GM11168 (cell line): ENCODE measurements around the gene FANCM.
"Not testable (repeated sequence)": the region's sequence is repeated elsewhere in the genome, so short reads cannot be mapped to it uniquely, and the experiment has no call there.

Source experiments
- in situ Hi-C: fragments of 300-500 bp; cut with MboI; formaldehyde crosslinking; loops from one replicate; pipeline ENCODE4 v1.12.0; 2022; ENCODE audit warnings: low sequenced_read_pairs; ENCODE audit not compliant: unreplicated experiment

FANCM gene

DNA sequence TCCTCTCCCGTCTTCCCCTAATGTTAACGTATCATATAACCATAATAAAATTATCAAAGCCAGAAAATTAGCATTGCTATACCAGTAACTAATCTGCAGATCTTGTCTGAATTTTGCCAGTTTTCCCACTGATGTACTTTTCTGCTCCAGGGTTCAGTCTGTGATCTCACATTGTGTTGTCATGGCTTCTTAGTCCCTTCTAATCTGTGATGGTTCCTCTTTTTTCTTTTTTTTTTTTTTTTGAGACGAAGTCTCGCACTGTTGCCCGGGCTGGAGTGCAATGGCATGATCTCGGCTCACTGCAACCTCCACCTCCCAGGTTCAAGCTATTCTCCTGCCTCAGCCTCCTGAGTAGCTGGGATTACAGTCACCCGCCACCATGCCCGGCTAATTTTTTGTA lies 6.4 kb downstream of the FANCM start:
- in situ Hi-C loops: not testable (repeated sequence)

DNA sequence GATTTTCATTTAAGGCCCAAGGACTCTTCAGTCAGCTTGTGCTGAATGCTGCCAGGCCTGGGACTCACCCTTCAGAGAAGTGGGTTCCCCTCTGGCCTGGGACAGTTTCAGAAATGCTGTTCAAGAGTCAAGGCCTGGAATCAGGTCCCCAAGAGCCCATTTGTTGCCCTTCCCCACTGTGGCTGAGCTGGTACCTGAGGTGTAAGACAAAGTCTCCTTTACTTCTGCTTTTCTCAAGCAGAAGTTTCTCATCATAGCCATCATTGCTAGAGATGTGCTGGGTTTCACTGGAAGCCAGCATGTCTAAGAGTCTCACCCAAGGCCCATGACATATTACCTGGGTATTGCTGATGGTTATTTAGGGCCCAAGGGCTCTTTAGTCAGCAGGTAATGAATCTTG lies 8.9 kb downstream of the FANCM start:
- in situ Hi-C loops: no loop called here

DNA sequence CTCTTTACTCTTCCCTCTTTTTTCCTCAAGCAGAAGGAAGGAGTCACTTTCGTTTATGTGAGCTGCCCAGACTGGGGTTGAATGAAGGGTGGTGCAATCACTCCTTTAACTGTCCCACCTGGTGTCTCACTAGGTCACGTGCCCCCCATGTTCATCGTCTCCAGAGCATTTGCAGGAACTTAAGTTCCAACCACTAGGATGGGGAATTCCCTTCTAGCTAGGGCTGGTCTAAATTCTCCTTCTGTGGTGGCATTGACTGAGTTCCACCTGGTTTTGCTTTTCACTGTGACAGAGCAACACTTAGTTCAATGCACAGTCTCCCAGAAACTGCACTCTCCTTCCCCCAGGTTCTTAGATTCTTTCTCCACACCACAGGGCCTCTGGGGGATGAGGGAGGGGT lies 9.5 kb downstream of the FANCM start:
- in situ Hi-C loops: no loop called here

DNA sequence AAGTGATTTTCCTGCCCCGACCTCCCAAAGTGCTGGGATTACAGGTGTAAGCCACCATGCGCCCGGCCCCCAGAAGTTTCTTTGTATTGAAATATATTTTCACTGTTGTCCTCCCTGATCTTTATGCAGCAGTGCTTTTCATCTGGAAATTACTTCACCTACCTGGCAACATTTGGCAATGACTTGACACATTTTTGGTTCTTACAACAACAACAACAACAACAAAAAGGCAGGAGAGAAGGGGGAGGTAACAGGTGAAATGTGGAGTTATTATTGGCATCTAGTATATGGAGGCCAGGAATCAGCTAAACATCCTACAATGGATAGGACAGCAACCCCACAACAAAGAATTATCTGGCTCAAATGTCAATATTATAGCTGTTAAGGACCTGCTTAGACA lies 13.9 kb downstream of the FANCM start:
- in situ Hi-C loops: no loop called here

DNA sequence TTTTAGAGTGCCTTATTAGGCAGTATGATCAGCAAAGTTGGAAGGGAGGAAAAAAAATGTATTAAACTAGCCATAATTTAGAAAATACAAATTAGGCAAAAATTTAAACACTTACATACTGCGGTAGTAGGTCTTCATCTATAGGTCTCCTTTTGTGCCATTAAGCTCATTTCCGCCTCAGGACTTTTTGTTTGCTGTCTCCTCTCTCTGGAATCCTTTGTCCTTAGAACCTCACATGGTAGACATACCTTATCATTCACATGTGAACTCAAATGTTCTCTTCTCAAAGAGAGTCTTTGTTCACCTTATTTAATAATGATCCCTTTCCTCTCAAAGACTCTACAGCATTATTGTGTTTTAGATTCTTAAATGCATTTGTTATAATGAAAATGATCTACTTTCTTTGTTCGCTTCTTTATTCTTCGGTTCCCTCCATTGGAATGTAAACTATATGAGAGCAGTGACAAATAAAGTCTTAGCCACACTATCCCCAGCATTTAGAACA lies 14.7 kb downstream of the FANCM start:
- in situ Hi-C loops: no loop called here

DNA sequence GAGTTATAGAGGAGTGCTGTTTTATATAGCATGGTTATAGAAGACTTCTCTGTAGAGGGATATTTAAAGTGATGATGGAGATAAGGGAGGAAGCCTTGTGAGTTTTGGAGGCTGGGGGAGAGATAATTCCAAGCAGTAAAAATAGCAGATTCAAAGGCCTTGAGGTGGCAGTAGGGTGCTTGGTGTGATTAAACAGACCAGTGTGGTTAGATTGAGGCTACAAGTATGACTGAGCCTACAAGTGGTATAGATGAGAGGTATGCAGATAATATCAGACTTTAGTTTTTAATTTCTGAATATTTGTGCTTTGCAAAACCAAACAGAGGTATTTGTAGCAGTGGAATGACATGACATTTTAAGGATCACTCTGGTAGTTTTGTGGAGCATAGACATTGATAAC lies 20.3 kb downstream of the FANCM start:
- in situ Hi-C loops: no loop called here

DNA sequence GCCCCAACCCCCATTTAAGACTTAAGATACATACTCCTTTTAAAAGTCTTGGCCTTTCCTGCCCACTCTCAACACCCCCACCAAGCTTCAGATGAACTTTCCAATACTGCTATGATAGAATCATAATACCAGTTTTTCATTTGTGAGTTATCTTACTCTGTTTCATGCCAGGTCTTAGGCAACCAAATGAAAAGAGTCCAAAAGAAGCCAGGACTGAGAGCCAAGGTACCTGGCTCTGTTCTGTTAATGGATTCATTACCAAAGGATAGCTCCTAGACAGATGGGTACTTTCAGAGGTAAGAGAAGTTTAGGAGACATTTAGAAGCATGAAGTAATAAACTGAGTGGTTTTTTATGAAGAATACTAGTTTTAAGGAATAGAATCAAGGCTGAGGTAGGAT lies 34.2 kb downstream of the FANCM start:
- in situ Hi-C loops: no loop called here

DNA sequence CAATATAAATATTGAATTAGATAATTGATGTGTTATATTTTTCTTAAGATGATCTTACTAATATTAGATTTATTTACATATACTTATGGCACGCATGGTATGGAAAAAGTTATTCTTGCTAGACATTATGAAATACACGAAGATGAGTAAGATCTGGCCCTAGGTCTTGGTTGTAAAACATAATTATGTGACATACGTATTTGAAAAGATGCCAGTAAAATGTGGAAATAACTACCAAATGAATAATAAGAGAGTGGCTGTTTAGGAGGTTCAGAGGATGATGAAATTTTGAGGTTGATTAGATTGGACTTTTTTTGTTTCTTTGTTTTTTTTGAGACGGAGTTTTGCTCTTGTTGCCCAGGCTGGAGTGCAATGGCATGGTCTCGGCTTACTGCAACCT lies 41.3 kb downstream of the FANCM start:
- in situ Hi-C loops: no loop called here

DNA sequence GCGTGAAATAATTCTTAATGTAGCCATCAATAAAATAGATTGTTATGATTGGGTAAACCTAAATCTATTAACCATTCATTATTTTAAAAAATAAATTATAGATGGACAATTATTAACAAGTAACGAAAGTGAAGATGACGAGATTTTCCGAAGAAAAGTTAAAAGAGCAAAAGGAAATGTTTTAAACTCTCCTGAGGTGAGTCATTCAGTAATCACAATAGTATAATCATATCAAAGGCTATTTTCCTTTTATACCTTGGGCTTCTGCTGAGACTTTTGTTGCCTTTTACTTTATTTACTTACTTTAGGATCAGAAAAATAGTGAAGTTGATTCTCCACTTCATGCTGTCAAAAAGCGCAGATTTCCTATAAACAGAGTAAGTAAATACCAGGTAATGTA lies 45.6 kb downstream of the FANCM start:
- in situ Hi-C loops: no loop called here

DNA sequence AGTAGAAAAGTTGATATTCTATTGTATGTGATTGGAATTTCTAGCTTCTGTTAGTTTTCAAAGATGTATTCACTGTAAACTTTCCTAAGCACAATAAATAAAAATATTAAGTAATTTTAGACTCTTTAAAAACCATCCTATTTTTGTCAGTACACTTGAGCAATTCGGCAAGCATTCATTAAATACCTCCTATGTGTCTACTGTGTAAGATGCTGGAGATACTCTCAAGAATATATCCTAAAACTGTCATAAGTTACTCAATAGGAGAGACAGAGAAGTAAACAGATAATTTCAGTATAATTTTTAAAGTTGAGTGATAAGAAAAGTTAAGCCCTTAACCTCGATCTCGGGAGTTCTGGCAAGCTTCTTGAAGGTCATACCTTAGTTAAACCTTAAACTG lies 46.1 kb downstream of the FANCM start:
- in situ Hi-C loops: no loop called here

DNA sequence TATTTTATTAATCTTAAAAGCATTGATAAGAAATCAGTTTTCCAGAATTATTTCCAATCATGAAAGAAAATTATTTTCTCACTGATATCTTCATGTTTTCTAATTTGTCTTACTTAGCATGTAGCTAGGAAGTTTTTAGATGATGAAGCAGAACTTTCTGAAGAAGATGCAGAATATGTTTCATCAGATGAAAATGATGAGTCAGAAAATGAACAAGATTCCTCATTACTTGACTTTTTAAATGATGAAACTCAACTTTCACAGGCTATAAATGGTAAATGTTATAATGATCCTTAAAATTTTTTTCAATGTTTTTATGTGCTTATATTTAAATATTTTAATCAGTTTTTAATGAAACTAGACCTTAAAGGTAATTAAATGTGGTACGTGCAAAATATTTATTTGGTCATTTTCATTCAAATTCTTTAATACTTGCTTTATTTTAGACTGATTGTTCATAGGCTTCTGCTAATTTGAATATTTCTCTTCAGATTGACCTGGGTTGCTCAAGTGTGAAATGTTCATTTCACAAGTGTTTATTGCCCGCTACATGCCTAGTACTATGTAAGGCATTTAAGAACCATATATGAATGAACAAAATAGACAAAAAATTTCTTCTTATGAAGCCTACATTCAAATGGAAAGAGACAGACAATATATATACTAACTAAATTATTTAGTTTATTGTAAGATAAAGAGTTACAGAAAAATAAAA lies 49.5 kb downstream of the FANCM start:
- in situ Hi-C loops: no loop called here

DNA sequence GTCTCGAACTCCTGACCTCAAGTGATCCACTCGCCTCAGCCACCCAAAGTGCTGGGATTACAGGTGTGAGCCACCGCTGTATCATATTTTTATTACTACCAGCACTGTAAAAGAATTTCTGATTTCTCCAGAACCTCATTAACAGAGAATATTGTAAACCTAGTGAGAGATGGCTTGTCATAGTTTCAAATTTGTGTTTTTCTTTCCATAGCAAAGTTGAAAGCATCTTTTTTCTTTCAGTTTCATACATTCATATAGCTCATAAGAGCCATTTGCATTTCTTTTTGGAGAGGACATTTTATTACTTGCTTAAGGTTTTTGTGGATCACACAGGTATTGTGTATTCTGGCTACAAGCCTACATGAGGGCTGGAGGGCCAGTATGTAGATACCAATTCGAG lies 59.2 kb downstream of the FANCM start:
- in situ Hi-C loops: no loop called here

DNA sequence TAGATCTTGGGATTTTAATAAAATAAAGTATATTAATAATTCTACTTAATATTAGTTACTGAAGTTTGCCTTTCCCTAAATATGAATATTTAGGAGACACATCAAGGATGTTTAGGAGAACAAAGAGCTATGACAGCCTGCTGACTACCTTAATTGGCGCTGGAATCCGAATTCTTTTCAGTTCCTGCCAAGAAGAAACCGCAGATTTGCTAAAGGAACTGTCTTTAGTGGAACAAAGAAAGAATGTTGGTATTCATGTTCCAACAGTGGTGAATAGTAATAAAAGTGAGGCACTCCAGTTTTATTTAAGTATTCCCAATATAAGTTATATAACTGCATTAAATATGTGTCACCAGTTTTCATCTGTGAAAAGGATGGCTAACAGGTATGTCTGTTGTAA lies 62.8 kb downstream of the FANCM start:
- in situ Hi-C loops: no loop called here

DNA sequence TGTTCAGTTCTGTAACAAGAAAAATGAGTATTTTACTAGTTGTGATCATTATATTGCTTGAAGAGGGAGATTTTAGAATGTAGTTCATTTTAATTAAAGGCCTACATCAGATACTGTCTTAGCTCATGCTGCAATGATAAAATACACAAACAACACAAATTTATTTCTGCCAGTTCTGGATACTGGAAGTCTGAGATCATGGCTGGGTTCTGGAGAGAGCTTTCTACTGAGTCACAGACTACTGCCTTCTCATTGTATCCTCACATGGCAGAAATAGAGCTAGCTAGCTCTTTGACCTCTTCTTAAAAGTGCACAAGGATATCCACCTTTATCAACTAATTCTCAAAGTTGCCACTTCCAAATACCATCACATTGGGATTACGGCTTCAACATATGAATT lies 63.5 kb downstream of the FANCM start:
- in situ Hi-C loops: no loop called here

DNA sequence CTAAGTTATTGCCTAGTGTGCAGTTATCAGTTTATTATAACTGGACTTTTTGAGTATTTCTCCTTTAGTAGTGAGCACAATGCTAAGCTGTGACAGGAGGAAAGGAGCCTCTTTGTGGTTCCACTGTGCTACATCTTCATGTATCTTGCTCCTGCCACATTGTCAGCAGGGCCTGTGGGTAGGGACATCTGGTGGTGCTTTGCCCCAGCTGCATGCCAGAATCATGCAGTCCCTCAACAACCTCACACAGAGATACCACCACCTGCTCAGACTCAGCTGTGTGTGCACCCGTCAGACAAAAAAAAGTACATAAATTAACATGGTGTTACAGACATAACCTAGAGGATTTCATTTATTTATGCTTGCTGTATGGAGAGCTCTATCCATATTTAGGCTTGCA lies 66.2 kb downstream of the FANCM start:
- in situ Hi-C loops: no loop called here

DNA sequence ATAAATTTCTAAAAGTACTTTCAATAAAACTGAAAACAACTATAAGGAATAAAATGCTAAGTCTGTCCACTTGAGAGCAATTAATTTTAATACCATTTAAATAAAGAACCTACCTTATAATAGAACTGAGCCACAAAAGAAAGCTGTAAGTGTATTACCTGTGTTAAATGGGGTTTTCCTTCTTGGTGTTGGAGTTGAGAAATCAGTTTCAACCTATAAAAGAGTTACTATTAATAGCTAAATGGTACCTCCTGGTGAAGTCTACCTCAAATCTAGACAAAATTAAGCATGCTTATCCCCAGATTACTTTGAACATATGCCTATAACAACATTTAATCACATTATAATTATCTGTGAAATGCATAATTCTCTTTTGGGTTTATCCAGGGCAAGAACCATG lies 68.5 kb downstream of the FANCM start:
- in situ Hi-C loops: no loop called here

DNA sequence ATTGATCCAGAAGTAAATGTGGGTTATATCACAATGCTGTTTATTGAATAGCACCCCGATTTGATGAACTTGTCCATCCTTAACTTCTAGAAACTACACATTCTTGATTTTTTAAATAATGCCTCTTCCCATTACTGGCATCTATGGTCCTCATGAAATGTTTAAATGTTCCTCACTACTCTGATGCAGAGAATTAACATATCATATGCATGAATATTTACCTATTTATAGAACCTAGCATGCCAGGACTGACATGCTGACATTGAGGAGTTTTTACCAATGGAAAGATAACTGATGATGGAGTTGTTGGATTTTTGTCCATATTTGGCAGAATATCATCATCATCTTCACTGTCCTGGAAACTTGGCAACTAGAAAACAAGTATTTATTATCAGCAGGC lies 74.4 kb downstream of the FANCM start:
- in situ Hi-C loops: no loop called here

DNA sequence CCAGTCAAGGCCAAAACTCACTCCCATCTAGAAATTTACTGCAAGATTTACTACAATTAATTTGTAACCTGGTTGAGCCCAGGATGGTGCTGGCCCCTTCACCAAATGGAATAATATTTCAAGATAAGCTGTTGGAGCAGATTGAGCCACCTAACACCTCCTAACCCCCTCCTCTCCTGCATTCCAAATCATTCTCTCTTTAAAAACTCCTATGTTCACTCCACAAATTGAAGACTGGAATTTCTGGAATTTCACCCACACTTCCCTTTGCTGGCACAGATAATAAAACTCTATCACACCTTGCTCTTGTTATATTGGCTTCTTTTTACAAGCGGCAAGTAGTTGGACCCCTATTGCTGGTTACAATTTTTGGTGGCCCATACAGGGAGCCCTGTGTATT lies 75.6 kb downstream of the FANCM start:
- in situ Hi-C loops: no loop called here

DNA sequence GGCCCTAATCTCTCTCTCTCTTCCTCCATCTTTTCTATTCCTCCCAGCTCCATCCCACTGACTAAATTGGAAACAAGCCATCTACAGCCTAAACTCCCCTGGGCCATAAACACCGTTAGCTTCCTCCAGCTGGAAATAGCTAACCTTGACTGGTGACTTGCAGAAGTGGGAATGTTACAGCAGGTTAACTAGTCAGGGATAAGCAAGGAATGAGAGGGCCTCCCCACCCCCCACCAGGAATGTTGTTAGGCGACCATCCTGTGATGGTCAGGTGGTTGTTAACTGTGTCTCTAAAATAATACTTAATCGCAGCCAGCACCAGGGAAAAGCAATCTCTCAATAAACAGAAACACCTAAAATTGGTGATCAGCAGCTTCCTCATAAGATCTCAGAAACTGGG lies 76.5 kb downstream of the FANCM start:
- in situ Hi-C loops: no loop called here

DNA sequence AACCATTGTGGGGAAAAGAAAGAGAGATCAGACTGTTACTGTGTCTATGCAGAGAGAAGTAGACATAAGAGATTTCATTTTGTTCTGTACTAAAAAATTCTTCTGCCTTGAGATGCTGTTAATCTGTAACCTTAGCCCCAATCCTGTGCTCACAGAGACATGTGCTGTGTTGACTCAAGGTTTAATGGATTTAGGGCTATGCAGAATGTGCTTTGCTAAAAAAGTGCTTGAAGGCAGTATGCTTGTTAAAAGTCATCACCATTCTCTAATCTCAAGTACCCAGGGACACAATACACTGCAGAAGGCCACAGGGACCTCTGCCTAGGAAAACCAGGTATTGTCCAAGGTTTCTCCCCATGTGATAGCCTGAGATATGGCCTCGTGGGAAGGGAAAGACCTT lies 78.0 kb downstream of the FANCM start:
- in situ Hi-C loops: not testable (repeated sequence)

DNA sequence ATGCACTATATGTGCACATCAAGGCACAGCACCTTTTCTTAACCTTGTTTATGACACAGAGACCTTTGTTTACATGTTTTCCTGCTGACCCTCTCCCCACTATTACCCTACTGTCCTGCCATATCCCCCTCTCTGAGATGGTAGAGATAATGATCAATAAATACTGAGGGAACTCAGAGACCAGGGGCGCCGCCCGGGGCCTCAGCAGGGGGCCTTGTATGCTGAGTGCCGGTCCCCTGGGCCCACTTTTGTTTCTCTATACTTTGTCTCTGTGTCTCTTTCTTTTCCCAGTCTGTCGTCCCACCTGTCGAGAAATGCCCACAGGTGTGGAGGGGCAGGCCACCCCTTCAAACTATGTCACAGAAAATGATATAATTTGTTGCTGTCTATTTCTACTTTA lies 78.6 kb downstream of the FANCM start:
- in situ Hi-C loops: not testable (repeated sequence)

DNA sequence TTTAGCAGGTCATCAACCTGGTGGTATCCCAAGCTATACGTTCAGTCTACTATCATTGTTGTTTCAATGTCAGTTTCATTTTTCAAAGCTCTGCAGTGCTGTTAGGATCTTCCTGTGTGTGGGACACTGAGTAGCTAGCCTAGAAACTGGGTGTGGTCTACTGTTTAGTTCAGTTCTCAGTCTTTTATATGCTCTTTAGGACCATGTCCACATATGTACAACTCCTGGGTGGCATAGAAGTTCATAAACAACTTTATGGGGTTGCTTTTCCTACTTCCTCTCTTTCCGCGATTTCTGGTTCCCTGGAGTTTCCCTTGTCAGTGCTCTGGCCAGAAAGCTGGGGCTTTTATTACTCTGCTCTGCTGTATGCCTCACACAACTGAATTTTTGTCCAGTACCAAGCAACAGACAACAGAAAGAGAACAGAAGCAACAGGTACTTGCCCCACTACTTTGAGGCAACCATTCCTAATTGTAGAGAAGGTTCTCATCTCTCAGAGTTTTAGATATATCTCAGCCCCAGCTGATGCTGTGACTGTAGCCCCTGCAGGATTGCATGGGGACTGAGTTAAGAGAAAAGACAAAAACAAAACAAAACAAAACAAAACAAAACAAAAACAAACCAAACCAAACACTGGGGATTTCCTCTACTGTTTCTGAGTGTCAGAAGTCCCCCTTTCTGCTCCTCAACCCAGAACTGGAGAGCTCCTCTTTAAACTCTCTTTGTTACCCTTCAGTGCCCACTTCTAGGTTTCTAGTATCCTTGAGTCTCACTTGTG lies 86.9 kb downstream of the FANCM start:
- in situ Hi-C loops: no loop called here
